Activated T-helper 1 cell treated with anti-CD3 and anti-CD28 coated beads, Interleukin-12 subunit alpha, Interleukin-12 subunit beta, Interleukin-2, Interleukin-4 antibody, amounts not matched to agents 30 ng/mL and 10 ng/mL and 1 ng/mL, durations not matched to agents 14 hours and 24 hours and 36 hours (primary cell): ENCODE results near the gene ESRRA. TPM values are rescaled to one million over a fixed set of nuclear protein-coding genes. Genes with fewer than 3 reads are reported as not detected.
A peak's percentile ranks its signal among the peaks of the same experiment; 100 is the strongest.

Source experiments
- DNase-seq: peaks from one replicate; pipeline ENCODE4 v3.0.0; 2021; ENCODE audit warnings: low spot score
- H3K27ac Mint-ChIP-seq: one replicate; pipeline ENCODE4 v1.8.0; 2021; ENCODE audit warnings: mild to moderate bottlenecking, mixed read lengths
- H3K27me3 Mint-ChIP-seq: one replicate; pipeline ENCODE4 v1.8.0; 2022; ENCODE audit warnings: mild to moderate bottlenecking, moderate library complexity, mixed read lengths; ENCODE audit not compliant: insufficient read depth
- H3K36me3 Mint-ChIP-seq: one replicate; pipeline ENCODE4 v1.8.0; 2021; ENCODE audit warnings: low read depth, mixed read lengths
- H3K4me1 Mint-ChIP-seq: one replicate; pipeline ENCODE4 v1.8.0; 2021; ENCODE audit warnings: low read depth, mixed read lengths
- H3K4me3 Mint-ChIP-seq: one replicate; pipeline ENCODE4 v1.8.0; 2021; ENCODE audit warnings: mild to moderate bottlenecking, moderate library complexity, mixed read lengths
- H3K9me3 Mint-ChIP-seq: one replicate; pipeline ENCODE4 v1.8.0; 2021; ENCODE audit warnings: mixed read lengths
- intact Hi-C: fragments of 100-400 bp; cut with micrococcal nuclease; formaldehyde crosslinking; loops from one replicate; pipeline ENCODE4 v1.15.1; 2024
- total RNA-seq: library from RNA; stranded (reverse); gene quantifications from 2 replicates; pipeline ENCODE4 v1.2.3, GENCODE V29; 2022

ESRRA gene
- total RNA-seq, 1 donor from 2014 or later: 64.4 TPM

- Mint-ChIP-seq H3K36me3 (peaks cover 11% of the 10 kb centered on the region), H3K4me1 (peaks cover 21% of the 10 kb centered on the region), H3K27me3 (no peaks in the 10 kb centered on the region), H3K27ac (no peak overlapping the region), H3K9me3 (no peaks in the 10 kb centered on the region), H3K4me3 (no peak overlapping the region)
- DNase-seq: no peak
- intact Hi-C loops: no loop called here
These were observed 39.9 kb upstream of the ESRRA start for GRCh38 chr11:64265176-64266160.

DNA sequence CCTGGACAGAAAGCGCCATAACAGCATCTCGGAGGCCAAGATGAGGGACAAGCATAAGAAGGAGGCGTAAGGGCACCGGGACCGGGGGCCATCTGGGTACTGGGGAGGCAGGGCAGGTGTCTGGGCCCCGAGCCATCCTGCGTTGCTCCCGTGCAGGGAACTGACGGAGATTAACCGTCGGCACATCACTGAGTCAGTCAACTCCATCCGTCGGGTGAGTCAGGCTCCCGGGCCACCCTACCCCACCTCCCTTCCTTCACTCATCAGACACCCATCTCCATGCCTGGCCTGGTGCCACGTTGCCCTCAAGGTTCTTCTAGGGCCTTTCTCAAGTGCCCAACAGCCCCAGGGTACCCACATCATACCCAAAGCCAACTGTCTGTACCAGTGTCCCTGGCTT lies 39.0 kb upstream of the ESRRA start:
- peaks cover 21% of the 10 kb centered on the region for H3K4me1 Mint-ChIP-seq
- H3K27ac Mint-ChIP-seq: no peak overlapping the region
- no peak for DNase-seq
- H3K4me3 Mint-ChIP-seq: no peak overlapping the region
- H3K9me3 Mint-ChIP-seq: no peaks in the 10 kb centered on the region
- H3K36me3 Mint-ChIP-seq: peaks cover 11% of the 10 kb centered on the region
- intact Hi-C loops: no loop called here
- no peaks in the 10 kb centered on the region for H3K27me3 Mint-ChIP-seq

GRCh38 chr11:64267207-64267945 lies 37.9 kb upstream of the ESRRA start:
- Mint-ChIP-seq H3K4me1 (peaks cover 28% of the 10 kb centered on the region), H3K9me3 (no peaks in the 10 kb centered on the region), H3K36me3 (peaks cover 11% of the 10 kb centered on the region), H3K27ac (peak overlapping the region; percentile 51), H3K4me3 (peak overlapping the region; percentile 49), H3K27me3 (no peaks in the 10 kb centered on the region)
- no peak for DNase-seq
- intact Hi-C loops: no loop called here

DNA sequence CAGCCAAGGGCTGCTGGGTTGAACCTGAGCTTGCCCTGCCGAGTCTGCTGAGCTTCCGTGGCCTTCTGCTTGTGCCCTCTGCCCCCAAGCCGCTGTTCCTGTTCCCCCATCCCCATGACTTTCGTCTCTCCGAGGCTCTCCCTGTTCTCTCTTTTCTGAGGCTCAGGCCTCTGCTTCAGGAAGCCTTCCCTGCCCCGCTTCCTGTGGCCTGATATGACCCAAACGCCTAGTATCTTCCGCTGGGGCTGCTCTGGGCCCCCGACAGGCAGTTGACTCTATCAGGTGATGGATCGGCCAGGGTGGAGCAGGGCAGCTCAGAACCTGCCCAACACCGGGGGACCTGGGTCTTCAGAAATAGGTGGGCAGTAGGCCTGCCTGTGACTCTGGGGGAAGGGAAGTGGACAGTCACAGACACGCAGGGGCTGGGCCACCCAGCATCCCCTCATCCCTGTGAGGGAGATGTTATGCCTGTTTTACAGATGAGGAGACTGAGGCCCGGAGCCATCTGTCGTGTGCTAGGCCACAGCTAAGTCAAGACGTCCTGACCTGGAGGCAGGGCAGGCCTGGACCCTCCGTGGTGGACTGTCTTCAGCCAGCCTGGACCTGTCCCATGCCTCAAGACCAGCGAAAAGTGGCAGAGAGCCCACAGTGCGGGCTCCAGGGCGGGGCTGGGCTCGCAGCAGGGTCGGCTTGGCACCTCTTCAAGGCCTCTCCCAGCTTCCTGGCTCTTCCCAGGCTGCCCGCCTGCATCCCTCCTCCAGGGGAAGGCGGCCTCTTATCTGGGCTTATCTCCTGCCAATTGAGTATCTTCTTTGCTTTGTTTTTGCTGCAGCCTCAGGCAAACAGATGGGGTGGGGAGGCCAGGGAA lies 37.1 kb upstream of the ESRRA start:
- H3K4me3 Mint-ChIP-seq: peak overlapping the region; percentile 89
- no peak for DNase-seq
- H3K27me3 Mint-ChIP-seq: no peaks in the 10 kb centered on the region
- peak overlapping the region; percentile 97 for H3K27ac Mint-ChIP-seq
- H3K4me1 Mint-ChIP-seq: peaks cover 31% of the 10 kb centered on the region
- peaks cover 11% of the 10 kb centered on the region for H3K36me3 Mint-ChIP-seq
- no peaks in the 10 kb centered on the region for H3K9me3 Mint-ChIP-seq
- intact Hi-C loops: no loop called here

DNA sequence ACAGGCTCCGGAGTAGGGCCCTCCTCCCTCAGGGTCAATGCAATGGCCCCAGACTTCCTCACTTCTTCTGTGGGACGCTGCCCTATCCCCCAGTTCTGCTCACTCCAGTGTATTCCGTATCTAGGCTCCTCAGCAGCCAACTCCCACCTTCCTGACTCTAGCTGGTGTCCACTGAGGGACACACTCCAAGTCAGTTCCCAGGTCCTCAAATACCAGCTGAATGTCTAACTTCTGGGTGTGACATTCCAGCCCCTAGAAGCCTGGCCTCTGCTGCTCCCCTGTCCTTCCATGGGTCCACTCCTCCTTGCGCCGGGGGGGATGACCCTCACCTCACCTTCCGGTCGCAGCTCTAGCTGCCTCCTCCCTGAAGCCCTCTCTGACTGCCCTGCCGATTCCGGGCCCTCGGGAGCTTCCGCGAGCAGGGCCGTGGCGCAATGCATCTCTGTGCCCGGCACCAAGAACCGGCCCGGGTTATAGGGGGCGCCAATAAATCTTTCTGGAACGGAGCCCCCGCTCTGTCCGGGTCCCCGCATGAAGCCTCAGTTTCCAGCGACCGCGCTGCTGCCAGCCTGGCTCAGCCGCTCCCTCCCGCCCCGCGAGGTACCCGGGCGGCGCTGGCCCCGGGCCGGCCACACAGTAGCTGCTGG lies 36.3 kb upstream of the ESRRA start:
- H3K9me3 Mint-ChIP-seq: no peaks in the 10 kb centered on the region
- intact Hi-C loops: loop anchor here (1.0 kb wide), 4 partner anchors 18 to 82 kb away; partner anchors contain the start of genes FERMT3, PLCB3 and PPP1R14B
- H3K36me3 Mint-ChIP-seq: peaks cover 11% of the 10 kb centered on the region
- no peaks in the 10 kb centered on the region for H3K27me3 Mint-ChIP-seq
- DNase-seq: peak; percentile 55
- H3K27ac Mint-ChIP-seq: peak overlapping the region; percentile 97
- H3K4me1 Mint-ChIP-seq: peaks cover 31% of the 10 kb centered on the region
- peak overlapping the region; percentile 89 for H3K4me3 Mint-ChIP-seq

GRCh38 chr11:64269540-64270220 lies 35.6 kb upstream of the ESRRA start:
- Mint-ChIP-seq H3K9me3 (no peaks in the 10 kb centered on the region), H3K27me3 (no peaks in the 10 kb centered on the region), H3K4me3 (peak overlapping the region; percentile 89), H3K27ac (peak overlapping the region; percentile 97), H3K4me1 (peaks cover 31% of the 10 kb centered on the region), H3K36me3 (peaks cover 11% of the 10 kb centered on the region)
- intact Hi-C loops: loop anchor here (1.0 kb wide), 9 partner anchors 16 to 82 kb away; partner anchors contain the start of genes DNAJC4, ESRRA, FERMT3 and FKBP2
- peak; percentile 98 for DNase-seq

DNA sequence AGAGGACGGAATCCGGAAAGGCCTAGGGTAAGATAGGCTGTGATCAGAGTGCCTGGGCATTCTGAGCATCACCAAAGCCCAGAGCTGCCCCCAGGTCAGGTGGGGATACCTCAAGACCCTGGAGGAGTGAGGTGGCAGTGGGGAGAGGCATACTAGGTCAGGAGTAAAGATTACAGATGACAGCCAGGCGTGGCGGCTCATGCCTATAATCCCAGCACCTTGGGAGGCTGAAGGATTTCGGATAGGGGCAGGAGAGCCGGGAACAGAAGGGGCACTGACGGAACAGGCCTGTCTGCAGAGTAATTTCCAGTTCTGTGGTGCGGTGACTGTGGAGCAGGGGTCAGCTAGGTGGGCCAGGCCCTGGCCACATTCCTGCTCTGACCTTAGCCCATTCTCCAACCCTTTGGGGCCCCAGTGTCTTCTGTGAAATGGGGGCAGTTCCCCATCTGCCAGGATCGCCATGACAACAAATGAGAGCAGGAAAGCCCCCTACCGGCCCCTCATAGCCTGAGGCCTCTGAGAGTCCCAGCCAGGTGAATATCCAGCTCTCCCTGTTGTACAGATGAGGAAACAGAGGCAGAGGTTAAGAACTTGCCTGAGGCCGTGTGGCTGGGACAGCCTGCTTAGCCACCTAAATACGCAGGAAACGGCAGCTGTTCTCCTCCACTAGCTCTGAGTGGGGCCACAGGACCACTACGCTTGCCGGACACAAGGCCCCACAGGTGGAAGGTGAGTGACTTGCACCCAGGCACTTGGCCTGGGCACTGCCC lies 30.1 kb upstream of the ESRRA start:
- no peaks in the 10 kb centered on the region for H3K27me3 Mint-ChIP-seq
- H3K27ac Mint-ChIP-seq: no peak overlapping the region
- peaks cover 13% of the 10 kb centered on the region for H3K4me1 Mint-ChIP-seq
- DNase-seq: no peak
- no peaks in the 10 kb centered on the region for H3K9me3 Mint-ChIP-seq
- intact Hi-C loops: no loop called here
- H3K36me3 Mint-ChIP-seq: peaks cover 5% of the 10 kb centered on the region
- no peak overlapping the region for H3K4me3 Mint-ChIP-seq

DNA sequence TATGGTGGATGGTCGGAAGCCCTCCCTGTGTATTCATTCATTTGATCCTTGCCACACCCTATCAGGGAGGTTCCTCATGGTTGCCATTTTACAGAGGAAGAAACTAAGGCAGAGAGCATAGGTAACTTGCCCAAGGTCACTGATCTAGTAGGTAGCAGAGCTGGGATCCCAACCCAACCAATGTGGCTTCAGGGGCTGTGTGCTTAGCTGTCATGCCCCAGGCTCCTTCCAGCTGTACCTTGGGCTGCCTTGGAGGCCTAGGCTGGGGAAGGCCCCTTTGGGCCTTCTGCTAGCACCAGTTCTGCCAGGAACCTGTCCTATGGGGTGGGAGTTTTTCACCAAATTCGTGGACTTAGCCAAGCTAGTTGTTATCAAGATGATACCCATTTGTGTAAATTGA lies 29.5 kb upstream of the ESRRA start:
- H3K27ac Mint-ChIP-seq: no peak overlapping the region
- peaks cover 10% of the 10 kb centered on the region for H3K4me1 Mint-ChIP-seq

DNA sequence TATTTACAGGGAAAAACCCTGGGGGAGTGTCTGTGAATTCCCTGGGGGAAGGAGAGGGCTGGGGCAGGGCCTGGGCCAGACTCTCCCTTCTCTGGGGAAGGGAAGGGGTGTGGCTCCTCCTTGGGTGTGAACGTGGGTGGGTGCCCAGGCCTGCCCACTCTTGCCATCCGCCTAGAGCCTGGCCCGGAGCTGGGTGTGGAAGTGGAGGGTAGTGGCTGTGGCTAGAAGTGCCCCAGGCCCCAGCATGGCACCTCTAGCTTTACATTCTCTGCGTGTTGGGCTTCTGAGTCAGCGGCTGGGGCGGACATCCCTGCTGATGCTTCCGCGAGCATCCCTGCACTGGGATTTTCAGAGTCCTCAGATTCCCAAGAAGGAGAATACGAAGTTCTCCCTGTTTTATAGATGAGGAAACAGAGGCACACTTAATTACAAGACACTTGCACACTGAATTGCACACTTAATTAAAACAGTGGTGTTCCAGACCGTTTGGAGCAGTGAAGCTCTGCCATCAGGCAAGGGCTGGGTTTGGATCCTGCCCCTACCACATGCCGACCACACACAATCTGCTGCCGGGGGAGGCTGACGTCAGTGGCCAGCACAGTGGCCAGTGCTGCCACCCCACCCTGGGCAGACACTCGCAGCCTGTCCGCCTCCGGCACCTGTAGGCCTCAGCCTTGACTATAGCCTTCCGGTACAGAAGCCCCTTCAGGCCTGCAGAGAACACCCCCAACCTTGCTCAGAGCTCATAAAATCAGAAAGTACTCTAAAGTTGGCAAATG lies 28.5 kb upstream of the ESRRA start:
- no peaks in the 10 kb centered on the region for H3K9me3 Mint-ChIP-seq
- intact Hi-C loops: no loop called here
- H3K4me1 Mint-ChIP-seq: peaks cover 17% of the 10 kb centered on the region
- no peak overlapping the region for H3K27ac Mint-ChIP-seq
- H3K4me3 Mint-ChIP-seq: no peak overlapping the region
- H3K36me3 Mint-ChIP-seq: peaks cover 12% of the 10 kb centered on the region
- no peak for DNase-seq
- H3K27me3 Mint-ChIP-seq: no peaks in the 10 kb centered on the region

More for the DNA sequence above, 29.5 kb upstream of the ESRRA start:
- H3K4me3 Mint-ChIP-seq: no peak overlapping the region
- intact Hi-C loops: no loop called here
- DNase-seq: no peak
- H3K27me3 Mint-ChIP-seq: no peaks in the 10 kb centered on the region
- no peaks in the 10 kb centered on the region for H3K9me3 Mint-ChIP-seq
- peaks cover 5% of the 10 kb centered on the region for H3K36me3 Mint-ChIP-seq

GRCh38 chr11:64278576-64279190 lies 26.6 kb upstream of the ESRRA start:
- no peak overlapping the region for H3K4me3 Mint-ChIP-seq
- H3K4me1 Mint-ChIP-seq: peaks cover 17% of the 10 kb centered on the region
- intact Hi-C loops: no loop called here
- H3K36me3 Mint-ChIP-seq: peaks cover 11% of the 10 kb centered on the region
- H3K9me3 Mint-ChIP-seq: no peaks in the 10 kb centered on the region
- H3K27ac Mint-ChIP-seq: peak overlapping the region; percentile 43
- no peaks in the 10 kb centered on the region for H3K27me3 Mint-ChIP-seq
- DNase-seq: no peak
